Measurements from ENCODE around the gene EPHB6.

Gene EPHB6, protein sequence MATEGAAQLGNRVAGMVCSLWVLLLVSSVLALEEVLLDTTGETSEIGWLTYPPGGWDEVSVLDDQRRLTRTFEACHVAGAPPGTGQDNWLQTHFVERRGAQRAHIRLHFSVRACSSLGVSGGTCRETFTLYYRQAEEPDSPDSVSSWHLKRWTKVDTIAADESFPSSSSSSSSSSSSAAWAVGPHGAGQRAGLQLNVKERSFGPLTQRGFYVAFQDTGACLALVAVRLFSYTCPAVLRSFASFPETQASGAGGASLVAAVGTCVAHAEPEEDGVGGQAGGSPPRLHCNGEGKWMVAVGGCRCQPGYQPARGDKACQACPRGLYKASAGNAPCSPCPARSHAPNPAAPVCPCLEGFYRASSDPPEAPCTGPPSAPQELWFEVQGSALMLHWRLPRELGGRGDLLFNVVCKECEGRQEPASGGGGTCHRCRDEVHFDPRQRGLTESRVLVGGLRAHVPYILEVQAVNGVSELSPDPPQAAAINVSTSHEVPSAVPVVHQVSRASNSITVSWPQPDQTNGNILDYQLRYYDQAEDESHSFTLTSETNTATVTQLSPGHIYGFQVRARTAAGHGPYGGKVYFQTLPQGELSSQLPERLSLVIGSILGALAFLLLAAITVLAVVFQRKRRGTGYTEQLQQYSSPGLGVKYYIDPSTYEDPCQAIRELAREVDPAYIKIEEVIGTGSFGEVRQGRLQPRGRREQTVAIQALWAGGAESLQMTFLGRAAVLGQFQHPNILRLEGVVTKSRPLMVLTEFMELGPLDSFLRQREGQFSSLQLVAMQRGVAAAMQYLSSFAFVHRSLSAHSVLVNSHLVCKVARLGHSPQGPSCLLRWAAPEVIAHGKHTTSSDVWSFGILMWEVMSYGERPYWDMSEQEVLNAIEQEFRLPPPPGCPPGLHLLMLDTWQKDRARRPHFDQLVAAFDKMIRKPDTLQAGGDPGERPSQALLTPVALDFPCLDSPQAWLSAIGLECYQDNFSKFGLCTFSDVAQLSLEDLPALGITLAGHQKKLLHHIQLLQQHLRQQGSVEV

DNA sequence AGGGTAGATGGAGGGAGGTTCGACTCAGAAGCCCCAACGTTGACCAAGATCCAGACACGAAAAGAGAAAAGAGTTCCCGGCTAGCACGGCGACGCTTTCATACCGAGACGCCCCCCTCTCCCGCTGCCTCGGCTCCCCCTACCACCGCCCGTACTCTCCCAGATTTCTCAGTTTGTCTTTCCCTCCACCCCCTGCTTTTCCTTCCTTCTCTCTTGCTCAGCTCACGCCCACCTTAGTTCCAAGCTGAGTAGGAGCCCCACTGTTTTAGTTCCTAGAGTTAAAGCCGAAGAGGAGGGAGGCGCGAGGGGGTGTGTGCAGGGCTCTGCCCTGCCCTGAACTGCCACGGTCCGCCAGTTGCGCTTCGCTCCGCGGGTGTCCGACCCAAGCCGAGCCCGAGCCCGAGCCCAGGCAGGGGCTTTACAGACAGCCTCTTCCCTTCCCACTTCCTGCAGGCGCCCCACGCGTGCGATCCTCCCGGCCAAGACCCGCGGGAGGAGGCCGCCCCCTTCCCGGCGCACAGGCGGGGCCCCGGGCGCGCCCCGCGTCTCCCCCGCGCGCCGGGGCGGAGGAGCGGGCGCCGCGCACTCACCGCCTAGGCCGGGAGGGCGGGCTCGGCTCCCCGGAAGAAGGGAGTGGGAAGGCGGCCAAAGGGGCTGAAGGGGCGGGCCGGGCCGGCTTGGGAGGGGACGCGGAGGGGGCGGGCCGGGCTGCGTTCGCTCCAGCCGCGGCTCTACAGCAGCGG, at the start of gene EPHB6:
TSS of gene EPHB6 (plus strand) at position 705 of the 742 bp plus-strand sequence. CDS start 8,152 bp downstream, outside the sequence.
- no peak within 1 kb of the TSS for H3K27ac ChIP-seq

GRCh38 chr7:142805350-142806021, 49.4 kb upstream of the EPHB6 start:
- Histone ChIP-seq H3K27ac (no peak overlapping the region), H3K9ac (ENCODE audit: insufficient read length) (no peak overlapping the region), H3K4me3 (no peak overlapping the region), H3K9me3 (ENCODE audit: low read depth, low read length) (no peaks in the 10 kb centered on the region), H3K36me3 (ENCODE audit: insufficient read depth, low read length) (no peaks in the 10 kb centered on the region)
- no peak for TF ChIP-seq EZH2 (IDR thresholded peaks at IDR 0.05)
- no peak for TF ChIP-seq POLR2AphosphoS5 (IDR thresholded peaks at IDR 0.05; ENCODE audit: borderline replicate concordance, low read depth, low read length)
- TF ChIP-seq FOXP2 (optimal IDR thresholded peaks at IDR 0.05; ENCODE audit: control extremely low read depth, extremely low read length, insufficient read depth), result no peak
- DNase-seq (ENCODE audit: low read depth, low spot score), result no peak

More for the DNA sequence above, at the start of gene EPHB6:
- peak within 1 kb of the TSS; percentile 45 for H3K9ac ChIP-seq (ENCODE audit: insufficient read length)
- DNase-seq (ENCODE audit: low read depth, low spot score), result no peak
- H3K4me3 ChIP-seq, result peak within 1 kb of the TSS; percentile 83
- no peaks in the 10 kb centered on the region for H3K9me3 ChIP-seq (ENCODE audit: low read depth, low read length)
- no peak for TF ChIP-seq EZH2 (IDR thresholded peaks at IDR 0.05)
- TF ChIP-seq FOXP2 (optimal IDR thresholded peaks at IDR 0.05; ENCODE audit: control extremely low read depth, extremely low read length, insufficient read depth), result no peak
- no peak for TF ChIP-seq POLR2AphosphoS5 (IDR thresholded peaks at IDR 0.05; ENCODE audit: borderline replicate concordance, low read depth, low read length)
- no peaks in the 10 kb centered on the region for H3K36me3 ChIP-seq (ENCODE audit: insufficient read depth, low read length)

- Histone ChIP-seq H3K9me3 (ENCODE audit: low read depth, low read length) (no peaks in the 10 kb centered on the region), H3K36me3 (ENCODE audit: insufficient read depth, low read length) (no peaks in the 10 kb centered on the region), H3K27ac (no peak overlapping the region), H3K9ac (ENCODE audit: insufficient read length) (no peak overlapping the region), H3K4me3 (no peak overlapping the region)
- no peak for DNase-seq (ENCODE audit: low read depth, low spot score)
- TF ChIP-seq FOXP2 (optimal IDR thresholded peaks at IDR 0.05; ENCODE audit: control extremely low read depth, extremely low read length, insufficient read depth), result no peak
These were observed 48.9 kb upstream of the EPHB6 start for GRCh38 chr7:142806022-142806356.

GRCh38 chr7:142806957-142807356, 47.9 kb upstream of the EPHB6 start:
- no peak for DNase-seq (ENCODE audit: low read depth, low spot score)
- H3K36me3 ChIP-seq (ENCODE audit: insufficient read depth, low read length), result no peaks in the 10 kb centered on the region
- no peak overlapping the region for H3K9ac ChIP-seq (ENCODE audit: insufficient read length)
- no peaks in the 10 kb centered on the region for H3K9me3 ChIP-seq (ENCODE audit: low read depth, low read length)
- no peak overlapping the region for H3K4me3 ChIP-seq
- no peak for TF ChIP-seq EZH2 (IDR thresholded peaks at IDR 0.05)
- no peak for TF ChIP-seq POLR2AphosphoS5 (IDR thresholded peaks at IDR 0.05; ENCODE audit: borderline replicate concordance, low read depth, low read length)
- TF ChIP-seq FOXP2 (optimal IDR thresholded peaks at IDR 0.05; ENCODE audit: control extremely low read depth, extremely low read length, insufficient read depth), result no peak
- no peak overlapping the region for H3K27ac ChIP-seq

DNA sequence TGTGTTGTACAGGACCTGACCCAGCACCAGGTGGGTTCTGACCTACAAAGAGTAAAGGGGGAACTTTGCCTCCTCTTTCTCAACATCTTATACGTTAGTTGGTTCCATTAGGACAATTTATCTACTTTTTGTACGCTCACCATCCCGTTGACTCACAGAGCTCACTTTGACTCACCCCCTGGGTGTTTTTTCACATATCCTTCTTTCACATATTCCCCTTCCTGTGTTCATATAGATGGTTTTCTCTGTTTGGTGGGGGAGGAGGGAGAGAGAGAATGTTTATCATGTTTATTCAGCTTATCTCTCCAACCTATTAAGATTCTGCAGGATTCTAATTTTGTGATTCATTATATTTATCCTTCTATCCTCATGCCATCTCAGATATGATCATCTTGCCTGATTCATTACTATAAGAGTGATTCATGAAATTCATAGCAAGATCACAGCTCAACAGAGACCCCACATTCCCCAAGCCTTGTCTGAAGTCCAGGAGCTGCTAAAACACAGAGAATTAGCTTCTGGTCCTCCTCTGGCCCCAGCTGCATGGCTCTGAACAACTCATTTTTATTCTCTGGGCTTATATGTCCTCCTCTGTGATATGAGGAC, 46.9 kb upstream of the EPHB6 start:
- DNase-seq (ENCODE audit: low read depth, low spot score), result no peak
- no peaks in the 10 kb centered on the region for H3K36me3 ChIP-seq (ENCODE audit: insufficient read depth, low read length)
- H3K9me3 ChIP-seq (ENCODE audit: low read depth, low read length), result no peaks in the 10 kb centered on the region
- no peak overlapping the region for H3K4me3 ChIP-seq
- no peak overlapping the region for H3K9ac ChIP-seq (ENCODE audit: insufficient read length)
- TF ChIP-seq EZH2 (IDR thresholded peaks at IDR 0.05) (no peak), FOXP2 (optimal IDR thresholded peaks at IDR 0.05; ENCODE audit: control extremely low read depth, extremely low read length, insufficient read depth) (no peak), POLR2AphosphoS5 (IDR thresholded peaks at IDR 0.05; ENCODE audit: borderline replicate concordance, low read depth, low read length) (no peak)
- H3K27ac ChIP-seq, result no peak overlapping the region

- Histone ChIP-seq H3K9me3 (ENCODE audit: low read depth, low read length) (no peaks in the 10 kb centered on the region), H3K27ac (no peak overlapping the region), H3K9ac (ENCODE audit: insufficient read length) (no peak overlapping the region), H3K4me3 (no peak overlapping the region), H3K36me3 (ENCODE audit: insufficient read depth, low read length) (no peaks in the 10 kb centered on the region)
- no peak for DNase-seq (ENCODE audit: low read depth, low spot score)
- TF ChIP-seq POLR2AphosphoS5 (IDR thresholded peaks at IDR 0.05; ENCODE audit: borderline replicate concordance, low read depth, low read length), result no peak
- TF ChIP-seq FOXP2 (optimal IDR thresholded peaks at IDR 0.05; ENCODE audit: control extremely low read depth, extremely low read length, insufficient read depth), result no peak
- no peak for TF ChIP-seq EZH2 (IDR thresholded peaks at IDR 0.05)
These were observed 46.4 kb upstream of the EPHB6 start for GRCh38 chr7:142808461-142808801.

DNA sequence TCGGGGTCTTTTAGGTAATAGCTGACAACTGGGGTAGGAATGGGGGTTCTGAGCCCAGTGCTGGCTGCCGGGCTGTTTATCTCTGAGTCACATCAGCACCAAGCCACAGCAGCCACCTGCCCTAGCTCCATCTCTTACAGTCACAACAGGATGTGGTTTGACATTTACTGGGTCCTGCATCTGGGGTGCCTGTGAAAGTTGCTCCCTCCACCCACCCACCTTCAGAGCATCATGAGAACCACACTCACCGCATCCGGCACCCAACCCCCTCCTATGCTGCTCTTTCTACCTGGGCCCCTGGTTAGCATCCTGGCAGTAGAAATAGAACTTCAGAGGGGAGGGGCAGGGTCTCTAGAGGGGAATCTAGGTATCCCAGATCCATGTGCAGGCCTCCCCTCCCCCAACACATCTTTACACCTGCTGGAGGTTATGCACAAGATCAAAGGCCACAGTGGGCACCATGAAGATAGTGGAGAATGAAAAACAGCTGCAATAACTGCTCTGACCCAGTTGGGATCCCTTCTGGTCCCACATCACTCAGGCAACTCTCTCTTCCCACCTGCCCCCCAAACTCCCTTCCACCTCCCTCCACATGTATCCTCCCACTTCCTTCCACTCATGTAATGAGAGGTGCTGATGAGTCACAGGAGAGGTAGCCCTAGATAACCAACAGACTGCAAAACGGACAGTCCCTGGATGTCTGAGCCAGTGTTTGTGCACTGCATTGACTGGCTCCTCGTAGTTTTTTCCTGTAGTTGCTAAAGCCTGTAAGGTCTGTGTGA, 45.9 kb upstream of the EPHB6 start:
- no peak overlapping the region for H3K9ac ChIP-seq (ENCODE audit: insufficient read length)
- no peaks in the 10 kb centered on the region for H3K9me3 ChIP-seq (ENCODE audit: low read depth, low read length)
- H3K36me3 ChIP-seq (ENCODE audit: insufficient read depth, low read length), result no peaks in the 10 kb centered on the region
- no peak overlapping the region for H3K27ac ChIP-seq
- DNase-seq (ENCODE audit: low read depth, low spot score), result no peak
- TF ChIP-seq EZH2 (IDR thresholded peaks at IDR 0.05) (no peak), FOXP2 (optimal IDR thresholded peaks at IDR 0.05; ENCODE audit: control extremely low read depth, extremely low read length, insufficient read depth) (no peak), POLR2AphosphoS5 (IDR thresholded peaks at IDR 0.05; ENCODE audit: borderline replicate concordance, low read depth, low read length) (no peak)
- no peak overlapping the region for H3K4me3 ChIP-seq

All from SK-N-MC (cell line).